ENCODE measurements around the gene RGS1.

DNA sequence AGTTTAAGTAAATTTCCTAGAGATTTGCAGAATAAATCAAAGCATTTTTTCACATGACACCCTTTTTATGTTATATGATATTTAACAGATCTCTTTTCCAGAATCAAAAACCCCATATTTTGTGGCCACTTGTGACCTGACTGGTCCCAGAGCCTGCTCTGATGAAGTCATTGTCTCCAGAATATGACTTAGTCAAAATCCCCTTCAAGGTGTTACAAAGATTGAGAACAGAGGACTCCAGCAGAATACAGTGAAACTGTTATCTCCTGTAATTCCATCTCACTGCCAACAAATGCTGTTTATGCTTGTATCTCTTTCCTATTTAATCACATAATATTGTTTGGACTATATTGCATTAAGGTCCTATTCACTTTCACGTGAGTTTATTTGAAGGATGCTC, 25.6 kb downstream of the RGS1 start:
- TF ChIP-seq POLR2A (IDR thresholded peaks at IDR 0.05; ENCODE audit: low read depth, low read length) (no peak), TAF1 (IDR thresholded peaks at IDR 0.05; ENCODE audit: low read depth, low read length) (no peak)
